ENCODE data around the gene SGMS1.

Gene SGMS1

GRCh38 chr10:50613726-50614443 is 9.9 kb downstream of the SGMS1 start:
- no peak overlapping the region for H3K27ac ChIP-seq

GRCh38 chr10:50613150-50613549 is 10.6 kb downstream of the SGMS1 start:
- no peak overlapping the region for H3K27ac ChIP-seq
- no peak overlapping the region for H3K4me3 ChIP-seq

More at GRCh38 chr10:50613726-50614443, 9.9 kb downstream of the SGMS1 start:
- H3K4me3 ChIP-seq, result no peak overlapping the region

GRCh38 chr10:50610368-50610767 is 13.4 kb downstream of the SGMS1 start:
- no peak overlapping the region for H3K4me3 ChIP-seq
- no peak overlapping the region for H3K27ac ChIP-seq

GRCh38 chr10:50607356-50607925 is 16.3 kb downstream of the SGMS1 start:
- peak overlapping the region in 5 of 21 experiments; percentile 8 to 41 (median 14) for H3K27ac ChIP-seq
- no peak overlapping the region for H3K4me3 ChIP-seq

GRCh38 chr10:50605951-50606270 is 17.8 kb downstream of the SGMS1 start:
- Histone ChIP-seq H3K27ac (peak overlapping the region in 2 of 21 experiments; percentile 31 to 35), H3K4me3 (no peak overlapping the region)

- peak overlapping the region in 12 of 21 experiments; percentile 2 to 66 (median 34) for H3K27ac ChIP-seq
- H3K4me3 ChIP-seq, result no peak overlapping the region
Measured at GRCh38 chr10:50605269-50605950, 18.3 kb downstream of the SGMS1 start.

- H3K4me3 ChIP-seq, result no peak overlapping the region
Measured at GRCh38 chr10:50604809-50605208, 18.9 kb downstream of the SGMS1 start.

GRCh38 chr10:50604049-50604640 is 19.6 kb downstream of the SGMS1 start:
- Histone ChIP-seq H3K27ac (peak overlapping the region in 12 of 21 experiments; percentile 2 to 66 (median 52)), H3K4me3 (no peak overlapping the region)

More at GRCh38 chr10:50604809-50605208, 18.9 kb downstream of the SGMS1 start:
- H3K27ac ChIP-seq, result peak overlapping the region in 12 of 21 experiments; percentile 2 to 66 (median 34)

GRCh38 chr10:50603151-50603850 is 20.5 kb downstream of the SGMS1 start:
- Histone ChIP-seq H3K27ac (peak overlapping the region in 5 of 21 experiments; percentile 2 to 66 (median 51)), H3K4me3 (no peak overlapping the region)

GRCh38 chr10:50601974-50602373 is 21.8 kb downstream of the SGMS1 start:
- H3K27ac ChIP-seq, result no peak overlapping the region
- no peak overlapping the region for H3K4me3 ChIP-seq

GRCh38 chr10:50600831-50601477 is 22.8 kb downstream of the SGMS1 start:
- Histone ChIP-seq H3K27ac (no peak overlapping the region), H3K4me3 (no peak overlapping the region)

GRCh38 chr10:50600286-50600685 is 23.5 kb downstream of the SGMS1 start:
- Histone ChIP-seq H3K27ac (no peak overlapping the region), H3K4me3 (no peak overlapping the region)

GRCh38 chr10:50596897-50597296 is 26.9 kb downstream of the SGMS1 start:
- H3K4me3 ChIP-seq, result no peak overlapping the region
- no peak overlapping the region for H3K27ac ChIP-seq

GRCh38 chr10:50596456-50596855 is 27.3 kb downstream of the SGMS1 start:
- Histone ChIP-seq H3K27ac (no peak overlapping the region), H3K4me3 (no peak overlapping the region)

- Histone ChIP-seq H3K4me3 (no peak overlapping the region), H3K27ac (no peak overlapping the region)
Measured at GRCh38 chr10:50595785-50596184, 28.0 kb downstream of the SGMS1 start.

GRCh38 chr10:50593523-50594376 is 30.0 kb downstream of the SGMS1 start:
- Histone ChIP-seq H3K27ac (no peak overlapping the region), H3K4me3 (no peak overlapping the region)

- H3K27ac ChIP-seq, result no peak overlapping the region
- no peak overlapping the region for H3K4me3 ChIP-seq
Measured at GRCh38 chr10:50592961-50593418, 30.8 kb downstream of the SGMS1 start.

GRCh38 chr10:50590935-50591334 is 32.8 kb downstream of the SGMS1 start:
- no peak overlapping the region for H3K27ac ChIP-seq

GRCh38 chr10:50586740-50587088 is 37.0 kb downstream of the SGMS1 start:
- H3K27ac ChIP-seq, result no peak overlapping the region
- no peak overlapping the region for H3K4me3 ChIP-seq

More at GRCh38 chr10:50590935-50591334, 32.8 kb downstream of the SGMS1 start:
- no peak overlapping the region for H3K4me3 ChIP-seq

All from skin epidermis (tissue), 12 donors.